HG03159 (cell line): ENCODE data around the gene DLGAP3.
"Not testable (repeated sequence)": the region's sequence is repeated elsewhere in the genome, so short reads cannot be mapped to it uniquely, and the experiment has no call there.

ENCODE experiments used
- ATAC-seq: cut with Tn5 transposase; IDR thresholded peaks from one replicate; pipeline ENCODE4 v1.9.1; 2021; ENCODE audit warnings: mild to moderate bottlenecking, moderate library complexity; ENCODE audit not compliant: unreplicated experiment

The DLGAP3 gene, protein sequence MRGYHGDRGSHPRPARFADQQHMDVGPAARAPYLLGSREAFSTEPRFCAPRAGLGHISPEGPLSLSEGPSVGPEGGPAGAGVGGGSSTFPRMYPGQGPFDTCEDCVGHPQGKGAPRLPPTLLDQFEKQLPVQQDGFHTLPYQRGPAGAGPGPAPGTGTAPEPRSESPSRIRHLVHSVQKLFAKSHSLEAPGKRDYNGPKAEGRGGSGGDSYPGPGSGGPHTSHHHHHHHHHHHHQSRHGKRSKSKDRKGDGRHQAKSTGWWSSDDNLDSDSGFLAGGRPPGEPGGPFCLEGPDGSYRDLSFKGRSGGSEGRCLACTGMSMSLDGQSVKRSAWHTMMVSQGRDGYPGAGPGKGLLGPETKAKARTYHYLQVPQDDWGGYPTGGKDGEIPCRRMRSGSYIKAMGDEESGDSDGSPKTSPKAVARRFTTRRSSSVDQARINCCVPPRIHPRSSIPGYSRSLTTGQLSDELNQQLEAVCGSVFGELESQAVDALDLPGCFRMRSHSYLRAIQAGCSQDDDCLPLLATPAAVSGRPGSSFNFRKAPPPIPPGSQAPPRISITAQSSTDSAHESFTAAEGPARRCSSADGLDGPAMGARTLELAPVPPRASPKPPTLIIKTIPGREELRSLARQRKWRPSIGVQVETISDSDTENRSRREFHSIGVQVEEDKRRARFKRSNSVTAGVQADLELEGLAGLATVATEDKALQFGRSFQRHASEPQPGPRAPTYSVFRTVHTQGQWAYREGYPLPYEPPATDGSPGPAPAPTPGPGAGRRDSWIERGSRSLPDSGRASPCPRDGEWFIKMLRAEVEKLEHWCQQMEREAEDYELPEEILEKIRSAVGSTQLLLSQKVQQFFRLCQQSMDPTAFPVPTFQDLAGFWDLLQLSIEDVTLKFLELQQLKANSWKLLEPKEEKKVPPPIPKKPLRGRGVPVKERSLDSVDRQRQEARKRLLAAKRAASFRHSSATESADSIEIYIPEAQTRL

DNA sequence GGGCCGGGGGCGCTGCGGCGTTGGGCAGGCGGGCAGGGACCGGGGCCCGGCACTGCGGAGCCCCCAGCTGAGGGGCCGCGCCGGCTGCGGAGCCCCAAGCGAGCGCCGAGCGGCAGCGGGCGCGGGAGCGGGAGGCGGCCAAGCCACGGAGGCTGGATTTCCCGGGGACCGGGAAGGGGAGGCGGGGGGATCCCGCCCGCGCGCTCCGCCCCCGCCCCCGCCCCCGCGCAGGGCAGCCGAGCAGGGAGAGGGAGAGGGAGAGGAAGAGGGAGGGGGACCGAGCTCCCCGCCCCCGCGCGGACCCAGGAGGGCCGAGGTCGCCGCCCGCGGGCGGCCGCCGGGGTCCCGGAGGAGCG is at the start of gene DLGAP3:
Gene DLGAP3 (minus strand): TSS at position 154 of the 356 bp plus-strand sequence. CDS start 24,267 bp downstream, outside the sequence.
- ATAC-seq: no peak

DNA sequence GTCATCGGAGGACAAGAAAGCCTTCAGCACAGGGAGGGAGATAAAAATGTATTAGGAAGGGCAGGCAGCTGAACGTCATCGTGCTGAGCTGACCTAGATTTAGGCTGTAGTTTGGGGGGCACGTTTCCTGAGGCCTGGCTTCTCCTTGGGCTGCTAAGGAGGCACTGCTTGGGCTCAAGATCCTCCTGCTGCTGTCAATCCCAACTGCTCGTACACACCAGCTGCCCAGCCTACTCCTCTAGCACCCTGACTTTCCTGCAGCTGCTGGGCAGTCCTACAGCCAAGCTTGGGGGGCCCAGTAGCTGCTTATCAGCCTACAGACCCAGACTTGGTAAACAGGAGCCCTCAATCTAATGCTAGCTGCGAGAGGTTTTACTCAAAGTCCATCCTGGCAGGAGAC is 49.5 kb upstream of the DLGAP3 start:
- no peak for ATAC-seq

DNA sequence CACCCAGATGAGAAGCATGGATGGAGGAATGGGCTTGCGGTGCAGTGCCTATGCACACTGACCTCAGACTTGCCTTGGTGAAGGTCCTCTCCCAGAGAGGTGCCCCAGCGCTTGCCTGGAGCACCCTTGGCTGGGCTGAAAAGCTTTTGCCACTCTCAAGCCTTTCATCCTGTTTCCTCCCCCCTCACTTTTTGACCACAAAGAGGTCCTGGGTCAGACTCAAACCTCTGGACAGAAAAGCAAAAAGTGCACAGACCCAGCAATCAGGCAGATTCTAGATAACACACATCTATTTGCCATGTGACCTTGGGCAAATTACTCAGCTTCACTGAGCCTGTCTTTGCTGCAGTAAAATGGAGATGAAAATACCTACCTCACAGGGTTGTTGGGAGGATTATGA is 48.4 kb upstream of the DLGAP3 start:
- ATAC-seq: no peak

- no peak for ATAC-seq
Observed at GRCh38 chr1:34977210-34977471, 47.7 kb upstream of the DLGAP3 start.

GRCh38 chr1:34976384-34977209 is 47.1 kb upstream of the DLGAP3 start:
- no peak for ATAC-seq

GRCh38 chr1:34975771-34976170 is 46.3 kb upstream of the DLGAP3 start:
- ATAC-seq: no peak

- no peak for ATAC-seq
Observed at GRCh38 chr1:34975338-34975737, 45.9 kb upstream of the DLGAP3 start.

GRCh38 chr1:34974626-34975025 is 45.2 kb upstream of the DLGAP3 start:
- ATAC-seq: no peak

DNA sequence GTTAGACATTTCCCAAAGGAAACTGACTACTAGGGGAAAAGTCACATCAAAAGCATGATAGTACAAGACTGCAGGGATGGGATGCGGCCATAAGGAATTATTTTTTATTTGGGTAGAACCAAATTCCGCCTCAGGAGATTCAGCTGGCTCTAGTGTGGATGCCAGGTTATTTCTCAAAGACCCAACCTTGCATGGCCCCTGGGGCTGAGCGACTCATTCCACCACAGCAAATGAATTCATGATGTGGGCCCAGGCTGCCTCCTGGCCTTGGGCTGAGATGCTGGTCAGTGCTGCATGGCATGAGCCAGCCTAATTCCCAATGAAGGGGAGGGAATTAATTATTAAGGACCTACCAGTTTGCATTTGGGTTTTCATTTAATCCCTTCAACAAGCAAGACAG is 43.9 kb upstream of the DLGAP3 start:
- ATAC-seq: no peak

- no peak for ATAC-seq
Observed at GRCh38 chr1:34970829-34971228, 41.4 kb upstream of the DLGAP3 start.

GRCh38 chr1:34970220-34970735 is 40.8 kb upstream of the DLGAP3 start:
- ATAC-seq: no peak

- not testable (repeated sequence) for ATAC-seq
Observed at GRCh38 chr1:34968297-34968696, 38.8 kb upstream of the DLGAP3 start.

DNA sequence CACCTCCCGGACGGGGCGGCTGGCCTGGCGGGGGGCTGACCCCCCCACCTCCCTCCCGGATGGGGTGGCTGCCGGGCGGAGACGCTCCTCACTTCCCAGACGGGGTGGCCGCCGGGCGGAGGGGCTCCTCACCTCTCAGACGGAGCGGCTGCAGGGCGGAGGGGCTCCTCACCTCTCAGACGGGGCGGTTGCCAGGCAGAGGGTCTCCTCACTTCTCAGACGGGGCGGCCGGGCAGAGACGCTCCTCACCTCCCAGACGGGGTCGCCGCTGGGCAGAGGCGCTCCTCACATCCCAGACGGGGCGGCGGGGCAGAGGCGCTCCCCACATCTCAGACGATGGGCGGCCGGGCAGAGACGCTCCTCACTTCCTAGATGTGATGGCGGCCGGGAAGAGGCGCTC is 38.2 kb upstream of the DLGAP3 start:
- ATAC-seq: not testable (repeated sequence)

DNA sequence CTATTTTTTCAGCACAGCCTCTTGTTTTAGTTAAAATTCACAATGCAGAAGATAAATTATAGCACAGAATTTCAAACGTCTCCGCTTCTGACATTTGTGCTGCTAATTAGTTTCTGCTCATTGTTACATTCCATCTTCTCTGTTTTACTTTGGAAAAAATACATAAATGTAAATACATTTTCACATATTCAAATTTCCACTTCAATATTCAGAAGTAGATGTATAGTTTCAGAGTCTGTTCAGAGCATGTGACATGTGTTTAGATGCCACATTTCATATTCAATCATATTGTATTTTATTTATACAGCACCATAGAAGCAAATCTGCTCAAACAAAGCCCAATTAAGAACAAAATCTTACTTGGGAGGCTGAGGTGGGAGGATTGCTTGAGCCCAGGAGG is 36.1 kb upstream of the DLGAP3 start:
- no peak for ATAC-seq

DNA sequence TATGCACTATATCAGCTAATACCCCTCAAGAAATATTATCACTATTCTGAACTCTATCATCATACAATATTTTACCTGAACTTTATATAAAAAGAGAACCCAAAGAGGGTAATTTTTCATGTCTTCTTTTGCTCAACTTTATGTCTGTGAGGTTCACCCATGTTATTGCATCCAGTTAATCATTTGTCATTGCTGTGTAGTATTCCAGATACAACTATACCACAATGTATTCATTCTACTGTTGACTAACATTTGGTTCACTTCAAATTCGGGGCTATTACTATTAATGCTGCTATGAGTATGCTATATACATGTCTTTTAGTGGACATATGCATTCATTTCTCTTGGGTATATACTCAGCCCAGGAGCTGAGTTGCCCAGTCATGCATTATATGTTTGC is 21.0 kb upstream of the DLGAP3 start:
- no peak for ATAC-seq

DNA sequence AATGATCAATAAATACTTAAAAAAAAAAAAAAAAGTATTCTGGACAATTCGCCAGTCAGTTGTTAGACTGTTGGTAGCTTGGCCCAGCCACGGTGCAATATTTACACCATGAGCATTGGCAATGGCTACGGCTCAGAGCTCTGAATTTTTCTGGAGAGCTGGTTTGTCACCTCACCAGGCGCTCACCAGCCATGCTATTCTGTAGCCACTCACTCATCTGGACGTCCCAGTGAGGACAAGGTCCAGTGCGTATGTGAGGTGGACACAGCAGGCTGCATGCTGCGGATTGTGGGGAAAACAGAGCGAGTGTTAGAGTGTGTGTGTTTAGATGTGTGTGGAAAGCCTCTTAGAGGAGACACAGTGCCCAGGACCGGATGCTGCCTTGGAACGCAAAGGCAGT is 19.3 kb upstream of the DLGAP3 start:
- not testable (repeated sequence) for ATAC-seq

DNA sequence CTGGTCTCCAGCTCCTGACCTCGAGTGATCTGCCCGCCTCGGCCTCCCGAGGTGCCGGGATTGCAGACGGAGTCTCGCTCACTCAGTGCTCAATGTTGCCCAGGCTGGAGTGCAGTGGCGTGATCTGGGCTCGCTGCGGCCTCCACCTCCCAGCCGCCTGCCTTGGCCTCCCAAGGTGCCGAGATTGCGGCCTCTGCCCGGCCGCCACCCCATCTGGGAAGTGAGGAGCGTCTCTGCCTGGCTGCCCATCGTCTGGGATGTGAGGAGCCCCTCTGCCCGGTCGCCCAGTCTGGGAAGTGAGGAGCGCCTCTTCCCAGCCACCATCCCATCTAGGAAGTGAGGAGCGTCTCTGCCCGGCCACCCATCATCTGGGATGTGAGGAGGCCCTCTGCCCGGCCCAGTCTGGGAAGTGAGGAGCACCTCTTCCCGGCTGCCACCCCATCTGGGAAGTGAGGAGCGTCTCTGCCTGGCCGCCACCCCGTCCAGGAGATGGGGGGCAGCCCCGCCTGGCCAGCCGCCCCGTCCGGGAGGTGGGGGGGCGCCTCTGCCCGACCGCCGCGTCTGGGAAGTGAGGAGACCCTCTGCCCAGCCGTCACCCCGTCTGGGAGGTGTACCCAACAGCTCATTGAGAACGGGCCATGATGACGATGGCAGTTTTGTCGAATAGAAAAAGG is 18.3 kb upstream of the DLGAP3 start:
- not testable (repeated sequence) for ATAC-seq

GRCh38 chr1:34946211-34946610 is 16.8 kb upstream of the DLGAP3 start:
- ATAC-seq: no peak

DNA sequence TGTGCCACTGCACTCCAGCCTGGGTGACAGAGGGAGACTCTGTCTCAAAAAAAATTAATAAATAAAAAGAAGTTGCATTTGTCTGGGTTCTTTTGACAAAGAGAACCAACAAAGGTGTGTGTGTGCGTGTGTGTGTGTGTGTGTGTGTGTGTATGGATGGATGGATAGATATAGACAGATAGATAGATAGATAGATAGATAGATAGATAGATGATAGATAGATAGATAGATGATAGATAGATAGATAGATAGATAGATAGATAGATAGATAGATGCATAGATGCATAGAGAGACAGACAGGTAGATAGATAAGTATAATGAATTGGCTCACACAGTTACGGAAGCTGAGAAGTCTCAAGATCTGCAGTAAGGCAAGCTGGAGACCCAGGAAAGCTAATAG is 12.3 kb upstream of the DLGAP3 start:
- not testable (repeated sequence) for ATAC-seq

GRCh38 chr1:34930702-34931071 is 1.2 kb upstream of the DLGAP3 start:
- no peak for ATAC-seq
